ENCODE measurements around the gene POU2F3. TPM values are rescaled to one million over a fixed set of nuclear protein-coding genes. Genes with fewer than 3 reads are reported as not detected.

Gene POU2F3
- polyA plus RNA-seq, 3 donors = 0.37 to 0.54 TPM; not detected in 1

DNA sequence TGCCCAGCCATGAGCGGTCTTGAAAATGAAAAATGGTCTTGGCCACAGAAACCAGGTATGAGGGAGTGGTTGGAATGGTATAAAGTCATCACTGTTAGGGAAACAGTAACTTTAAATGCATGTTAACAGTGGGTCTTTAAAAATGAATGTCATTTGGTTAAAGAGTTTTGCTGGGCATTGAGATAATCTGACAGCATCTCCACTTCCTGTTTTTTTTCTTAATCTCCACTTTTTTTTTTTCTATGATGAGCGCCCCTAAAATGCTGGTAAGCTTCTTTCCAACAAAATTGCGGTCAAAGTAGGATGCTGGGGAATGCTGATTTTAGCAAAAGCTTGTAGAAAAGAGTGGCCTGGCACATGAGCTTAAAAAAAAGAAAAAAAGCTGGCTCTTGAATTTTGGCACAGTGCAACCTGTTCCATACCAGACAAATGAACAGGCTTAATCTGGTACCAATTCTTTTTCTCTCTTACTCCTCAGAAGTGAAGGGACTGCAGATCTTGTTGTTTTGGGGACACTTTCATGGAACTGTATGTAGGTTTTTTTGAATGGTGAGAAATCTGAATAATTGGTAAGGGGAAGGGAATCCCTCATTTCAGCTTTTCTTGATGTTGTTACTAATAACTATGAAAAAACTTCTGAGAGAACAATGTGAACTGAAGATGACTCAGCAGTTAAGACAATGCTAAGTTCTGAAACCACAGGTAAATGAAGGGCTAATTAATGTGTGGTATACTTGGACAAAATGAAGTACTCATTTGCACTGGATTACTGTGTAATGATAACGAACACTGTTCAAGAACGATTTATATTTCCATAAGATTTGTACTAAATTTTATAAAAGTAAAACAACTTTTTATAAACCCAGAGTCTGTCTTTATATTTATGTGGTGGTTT, 93.1 kb downstream of the POU2F3 start:
- 100% methylated on average over 1 of the region's 5 CpGs for WGBS (ENCODE audit: insufficient coverage)
- peaks cover 7 to 9% of the 10 kb centered on the region in 2 donors for H3K36me3 Mint-ChIP-seq
- H3K9ac ChIP-seq (ENCODE audit: insufficient read depth, low read length, poor library complexity, severe bottlenecking) = no peak overlapping the region
- H3K27ac ChIP-seq (ENCODE audit: low read depth in 1 of 2, low read length in 2 of 2) = no peak overlapping the region
- peaks cover 26% of the 10 kb centered on the region in 2 donors for H3K4me1 ChIP-seq (ENCODE audit: control insufficient read depth in 1 of 2, insufficient read depth in 2 of 2, low read length in 2 of 2)
- peaks cover 17% of the 10 kb centered on the region for H3K4me1 Mint-ChIP-seq
- peaks cover 83 to 89% of the 10 kb centered on the region in 2 donors for H3K27me3 ChIP-seq (ENCODE audit: control insufficient read depth in 2 of 2, insufficient read depth in 2 of 2, low read length in 2 of 2)
- no peak overlapping the region for H3K27ac Mint-ChIP-seq
- no peaks in the 10 kb centered on the region for H3K36me3 ChIP-seq (replicated peaks in 1 of 2; ENCODE audit: control insufficient read depth in 1 of 2, insufficient read depth in 2 of 2, low read length in 2 of 2)
- peaks cover 3 to 21% (median 14%) of the 10 kb centered on the region in 7 donors for H3K9me3 Mint-ChIP-seq
- peak overlapping the region in 1 of 2 donors; percentile 75 for H3K4me3 Mint-ChIP-seq
- DNase-seq = no peak
- intact Hi-C loops (cut with micrococcal nuclease) = no loop called here
- H4K20me1 ChIP-seq (ENCODE audit: insufficient read depth, low read length) = no peaks in the 10 kb centered on the region
- peaks cover 7 to 24% of the 10 kb centered on the region in 2 donors for H3K9me3 ChIP-seq (replicated peaks in 1 of 2; ENCODE audit: control insufficient read depth in 1 of 2, insufficient read depth in 1 of 2, low read length in 2 of 2)
- H3K4me3 ChIP-seq (replicated peaks in 1 of 3; ENCODE audit: low read depth in 2 of 3, low read length in 3 of 3) = no peak overlapping the region
- TF ChIP-seq, protein P1, sequence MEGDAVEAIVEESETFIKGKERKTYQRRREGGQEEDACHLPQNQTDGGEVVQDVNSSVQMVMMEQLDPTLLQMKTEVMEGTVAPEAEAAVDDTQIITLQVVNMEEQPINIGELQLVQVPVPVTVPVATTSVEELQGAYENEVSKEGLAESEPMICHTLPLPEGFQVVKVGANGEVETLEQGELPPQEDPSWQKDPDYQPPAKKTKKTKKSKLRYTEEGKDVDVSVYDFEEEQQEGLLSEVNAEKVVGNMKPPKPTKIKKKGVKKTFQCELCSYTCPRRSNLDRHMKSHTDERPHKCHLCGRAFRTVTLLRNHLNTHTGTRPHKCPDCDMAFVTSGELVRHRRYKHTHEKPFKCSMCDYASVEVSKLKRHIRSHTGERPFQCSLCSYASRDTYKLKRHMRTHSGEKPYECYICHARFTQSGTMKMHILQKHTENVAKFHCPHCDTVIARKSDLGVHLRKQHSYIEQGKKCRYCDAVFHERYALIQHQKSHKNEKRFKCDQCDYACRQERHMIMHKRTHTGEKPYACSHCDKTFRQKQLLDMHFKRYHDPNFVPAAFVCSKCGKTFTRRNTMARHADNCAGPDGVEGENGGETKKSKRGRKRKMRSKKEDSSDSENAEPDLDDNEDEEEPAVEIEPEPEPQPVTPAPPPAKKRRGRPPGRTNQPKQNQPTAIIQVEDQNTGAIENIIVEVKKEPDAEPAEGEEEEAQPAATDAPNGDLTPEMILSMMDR (IDR thresholded peaks at IDR 0.05) = no peak
- peaks cover 80 to 88% (median 84%) of the 10 kb centered on the region in 3 donors for H3K27me3 Mint-ChIP-seq (ENCODE audit: low read depth in 3 of 3)
- no peaks in the 10 kb centered on the region for H3K79me2 ChIP-seq (ENCODE audit: insufficient read depth, low read length)
- no peak overlapping the region for H3K4me2 ChIP-seq (replicated peaks; ENCODE audit: extremely low read depth, low read length, poor library complexity, severe bottlenecking)
- H2AFZ ChIP-seq (ENCODE audit: insufficient read depth, low read depth, low read length, poor library complexity, severe bottlenecking) = no peak overlapping the region

- Mint-ChIP-seq H3K4me1 (peaks cover 18% of the 10 kb centered on the region), H3K36me3 (peaks cover 7 to 9% of the 10 kb centered on the region in 2 donors), H3K27ac (no peak overlapping the region), H3K4me3 (peak overlapping the region in 1 of 2 donors; percentile 69), H3K9me3 (peaks cover 3 to 26% (median 14%) of the 10 kb centered on the region in 7 donors), H3K27me3 (ENCODE audit: low read depth in 3 of 3) (peaks cover 78 to 89% (median 82%) of the 10 kb centered on the region in 3 donors)
- no peak overlapping the region for H3K4me3 ChIP-seq (replicated peaks in 1 of 3; ENCODE audit: low read depth in 2 of 3, low read length in 3 of 3)
- TF ChIP-seq, protein P1 (IDR thresholded peaks at IDR 0.05) = no peak
- H3K4me2 ChIP-seq (replicated peaks; ENCODE audit: extremely low read depth, low read length, poor library complexity, severe bottlenecking) = no peak overlapping the region
- no peak overlapping the region for H3K9ac ChIP-seq (ENCODE audit: insufficient read depth, low read length, poor library complexity, severe bottlenecking)
- H3K9me3 ChIP-seq (replicated peaks in 1 of 2; ENCODE audit: control insufficient read depth in 1 of 2, insufficient read depth in 1 of 2, low read length in 2 of 2) = peaks cover 7 to 28% of the 10 kb centered on the region in 2 donors
- DNase-seq = no peak
- intact Hi-C loops (cut with micrococcal nuclease) = no loop called here
- H3K36me3 ChIP-seq (replicated peaks in 1 of 2; ENCODE audit: control insufficient read depth in 1 of 2, insufficient read depth in 2 of 2, low read length in 2 of 2) = no peaks in the 10 kb centered on the region
- no peaks in the 10 kb centered on the region for H3K79me2 ChIP-seq (ENCODE audit: insufficient read depth, low read length)
- H2AFZ ChIP-seq (ENCODE audit: insufficient read depth, low read depth, low read length, poor library complexity, severe bottlenecking) = no peak overlapping the region
- peaks cover 26% of the 10 kb centered on the region in 2 donors for H3K4me1 ChIP-seq (ENCODE audit: control insufficient read depth in 1 of 2, insufficient read depth in 2 of 2, low read length in 2 of 2)
- peaks cover 86 to 91% of the 10 kb centered on the region in 2 donors for H3K27me3 ChIP-seq (ENCODE audit: control insufficient read depth in 2 of 2, insufficient read depth in 2 of 2, low read length in 2 of 2)
- WGBS (ENCODE audit: insufficient coverage) = no CpG with 5 or more reads among the region's 1 CpG
- no peaks in the 10 kb centered on the region for H4K20me1 ChIP-seq (ENCODE audit: insufficient read depth, low read length)
- no peak overlapping the region for H3K27ac ChIP-seq (ENCODE audit: low read depth in 1 of 2, low read length in 2 of 2)
Measured at GRCh38 chr11:120333801-120334200, 93.9 kb downstream of the POU2F3 start.

Data from CD14-positive monocyte (primary cell).